ENCODE data around the gene ACKR2. TPM values are rescaled to one million over a fixed set of nuclear protein-coding genes. Genes with fewer than 3 reads are reported as not detected.

ACKR2 gene
- total and polyA plus RNA-seq, 2 of the 13 experiments (the other 11 are each of a cell fraction or from before 2014, with no cell fraction given): 1.1 to 1.9 TPM

- TF ChIP-seq LRRFIP1 (CRISPR knock-in tag; conservative IDR thresholded peaks at IDR 0.05): no peak
- TF ChIP-seq CEBPB (IDR thresholded peaks at IDR 0.05; ENCODE audit: borderline replicate concordance, low read depth, low read length): 0 out of 2 replicates have a peak, but pooled peaks have one; percentile 39
- no peak for TF ChIP-seq SALL2 (CRISPR knock-in tag; IDR thresholded peaks at IDR 0.05)
- peak; percentile 65; the same call in 1 of the 2 replicates for TF ChIP-seq ZNF414 (CRISPR knock-in tag; IDR thresholded peaks at IDR 0.05)
- TF ChIP-seq LCORL (IDR thresholded peaks at IDR 0.05): no peak
- TF ChIP-seq LCORL (CRISPR knock-in tag; IDR thresholded peaks at IDR 0.05): peak; percentile 70
- no peak for TF ChIP-seq PCBP1 (IDR thresholded peaks at IDR 0.05; ENCODE audit: borderline replicate concordance, low read depth, low read length)
- peak; percentile 1; the same call in 1 of the 2 replicates for TF ChIP-seq ZFX (CRISPR knock-in tag; IDR thresholded peaks at IDR 0.05; ENCODE audit: low read depth)
- TF ChIP-seq ZNF33B (CRISPR knock-in tag; IDR thresholded peaks at IDR 0.05): no peak
- peak; percentile 73; the same call in 1 of the 2 replicates for TF ChIP-seq CHD4 (IDR thresholded peaks at IDR 0.05; ENCODE audit: borderline replicate concordance, low read length)
- peak; percentile 77 for TF ChIP-seq ISL2 (CRISPR knock-in tag; IDR thresholded peaks at IDR 0.05)
- TF ChIP-seq ZBTB10 (CRISPR knock-in tag; IDR thresholded peaks at IDR 0.05; ENCODE audit: borderline replicate concordance): peak; percentile 62; the same call in 1 of the 2 replicates
- TF ChIP-seq SYNCRIP (IDR thresholded peaks at IDR 0.05; ENCODE audit: insufficient read depth, low read depth, low read length): no peak
- TF ChIP-seq ZNF746 (CRISPR knock-in tag; IDR thresholded peaks at IDR 0.05): no peak
- TF ChIP-seq ZBTB39 (CRISPR knock-in tag; IDR thresholded peaks at IDR 0.05): peak; percentile 79; the same call in 1 of the 2 replicates
- TF ChIP-seq ZNF501 (CRISPR knock-in tag; IDR thresholded peaks at IDR 0.05): 0 out of 2 replicates have a peak, but pooled peaks have one; percentile 3
Measured at GRCh38 chr3:42829628-42830436, 20.6 kb downstream of the ACKR2 start (continued).
